Measurements from ENCODE around the gene SERPING1. TPM values are rescaled to one million over a fixed set of nuclear protein-coding genes. Genes with fewer than 3 reads are reported as not detected.

The SERPING1 gene
- total RNA-seq, 2 donors from 2014 or later, result 88.7 to 205 TPM

DNA sequence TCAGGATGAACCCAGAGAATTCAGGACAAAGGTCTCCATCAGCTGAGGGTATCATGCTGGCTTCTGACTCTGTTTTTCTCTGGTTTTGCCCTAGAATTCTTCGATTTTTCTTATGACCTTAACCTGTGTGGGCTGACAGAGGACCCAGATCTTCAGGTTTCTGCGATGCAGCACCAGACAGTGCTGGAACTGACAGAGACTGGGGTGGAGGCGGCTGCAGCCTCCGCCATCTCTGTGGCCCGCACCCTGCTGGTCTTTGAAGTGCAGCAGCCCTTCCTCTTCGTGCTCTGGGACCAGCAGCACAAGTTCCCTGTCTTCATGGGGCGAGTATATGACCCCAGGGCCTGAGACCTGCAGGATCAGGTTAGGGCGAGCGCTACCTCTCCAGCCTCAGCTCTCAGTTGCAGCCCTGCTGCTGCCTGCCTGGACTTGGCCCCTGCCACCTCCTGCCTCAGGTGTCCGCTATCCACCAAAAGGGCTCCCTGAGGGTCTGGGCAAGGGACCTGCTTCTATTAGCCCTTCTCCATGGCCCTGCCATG lies 16.8 kb downstream of the SERPING1 start:
- 79% methylated on average over 10 of the region's 10 CpGs for WGBS
- DNase-seq (ENCODE audit: low spot score), result no peak
- H3K36me3 ChIP-seq, result peaks cover 0 to 8% of the 10 kb centered on the region in 2 donors

DNA sequence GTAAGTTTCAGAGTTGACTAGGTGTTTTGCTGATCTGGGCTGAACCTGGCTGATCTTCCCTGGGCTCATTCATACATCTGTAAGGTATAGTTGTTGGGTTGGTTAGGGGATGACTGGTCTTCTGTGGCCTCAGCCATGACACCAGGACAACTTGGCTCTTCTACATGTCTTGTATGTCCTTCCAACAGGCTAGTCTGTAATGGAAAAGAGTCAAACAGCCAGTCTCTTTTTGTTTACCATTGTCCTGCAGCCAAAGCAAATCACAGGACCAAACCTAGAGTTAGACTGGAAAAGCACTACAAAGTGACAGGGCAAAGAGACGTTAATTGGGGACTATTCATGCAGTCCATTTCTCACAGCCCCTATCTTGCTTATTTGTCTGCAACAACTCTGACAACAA lies 17.8 kb downstream of the SERPING1 start:
- Histone ChIP-seq H3K4me1 (replicated peaks) (no peaks in the 10 kb centered on the region), H3K4me3 (no peak overlapping the region), H3K36me3 (peaks cover 0 to 8% of the 10 kb centered on the region in 2 donors), H3K27ac (no peak overlapping the region), H3K9me3 (no peaks in the 10 kb centered on the region), H3K27me3 (replicated peaks; ENCODE audit: insufficient read depth) (no peaks in the 10 kb centered on the region)
- intact Hi-C loops (cut with DNase I), result no loop called here
- TF ChIP-seq, protein P1, sequence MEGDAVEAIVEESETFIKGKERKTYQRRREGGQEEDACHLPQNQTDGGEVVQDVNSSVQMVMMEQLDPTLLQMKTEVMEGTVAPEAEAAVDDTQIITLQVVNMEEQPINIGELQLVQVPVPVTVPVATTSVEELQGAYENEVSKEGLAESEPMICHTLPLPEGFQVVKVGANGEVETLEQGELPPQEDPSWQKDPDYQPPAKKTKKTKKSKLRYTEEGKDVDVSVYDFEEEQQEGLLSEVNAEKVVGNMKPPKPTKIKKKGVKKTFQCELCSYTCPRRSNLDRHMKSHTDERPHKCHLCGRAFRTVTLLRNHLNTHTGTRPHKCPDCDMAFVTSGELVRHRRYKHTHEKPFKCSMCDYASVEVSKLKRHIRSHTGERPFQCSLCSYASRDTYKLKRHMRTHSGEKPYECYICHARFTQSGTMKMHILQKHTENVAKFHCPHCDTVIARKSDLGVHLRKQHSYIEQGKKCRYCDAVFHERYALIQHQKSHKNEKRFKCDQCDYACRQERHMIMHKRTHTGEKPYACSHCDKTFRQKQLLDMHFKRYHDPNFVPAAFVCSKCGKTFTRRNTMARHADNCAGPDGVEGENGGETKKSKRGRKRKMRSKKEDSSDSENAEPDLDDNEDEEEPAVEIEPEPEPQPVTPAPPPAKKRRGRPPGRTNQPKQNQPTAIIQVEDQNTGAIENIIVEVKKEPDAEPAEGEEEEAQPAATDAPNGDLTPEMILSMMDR (IDR thresholded peaks at IDR 0.05), result no peak
- TF ChIP-seq POLR2AphosphoS5 (IDR thresholded peaks at IDR 0.05), result no peak
- no peak for TF ChIP-seq POLR2A (IDR thresholded peaks at IDR 0.05)
- 60% methylated on average over 1 of the region's 1 CpG for WGBS
- no peak for DNase-seq (ENCODE audit: low spot score)

More for the DNA sequence above, 16.8 kb downstream of the SERPING1 start:
- H3K9me3 ChIP-seq, result no peaks in the 10 kb centered on the region
- H3K4me1 ChIP-seq (replicated peaks), result no peaks in the 10 kb centered on the region
- no peak for TF ChIP-seq POLR2AphosphoS5 (IDR thresholded peaks at IDR 0.05)
- TF ChIP-seq, protein P1 (IDR thresholded peaks at IDR 0.05), result no peak
- no peak for TF ChIP-seq POLR2A (IDR thresholded peaks at IDR 0.05)
- intact Hi-C loops (cut with DNase I), result no loop called here
- H3K27me3 ChIP-seq (replicated peaks; ENCODE audit: insufficient read depth), result no peaks in the 10 kb centered on the region
- H3K4me3 ChIP-seq, result no peak overlapping the region
- no peak overlapping the region for H3K27ac ChIP-seq

DNA sequence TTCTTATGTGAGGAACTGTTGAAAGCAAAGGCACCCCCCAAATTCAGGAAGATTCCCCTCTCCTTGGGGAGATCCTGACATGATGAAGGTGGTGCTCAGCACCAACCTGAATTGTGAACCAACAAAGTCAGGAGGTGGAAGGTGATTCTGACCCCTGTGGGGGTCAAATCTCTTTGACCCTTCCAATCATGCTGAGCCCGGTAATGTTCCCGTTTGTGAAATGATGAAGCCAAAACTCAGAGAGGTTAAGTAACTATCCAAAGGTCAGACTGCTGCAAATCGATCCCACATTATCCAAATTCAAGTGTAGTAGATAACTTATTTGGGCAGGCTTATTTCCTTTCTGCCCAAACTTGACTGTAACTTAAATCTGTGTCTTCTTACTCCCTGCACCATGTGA lies 19.1 kb downstream of the SERPING1 start:
- Histone ChIP-seq H3K27me3 (replicated peaks; ENCODE audit: insufficient read depth) (no peaks in the 10 kb centered on the region), H3K36me3 (peaks cover 0 to 8% of the 10 kb centered on the region in 2 donors), H3K27ac (no peak overlapping the region), H3K4me1 (replicated peaks) (no peaks in the 10 kb centered on the region), H3K9me3 (no peaks in the 10 kb centered on the region), H3K4me3 (no peak overlapping the region)
- intact Hi-C loops (cut with DNase I), result no loop called here
- no peak for DNase-seq (ENCODE audit: low spot score)
- 79% methylated on average over 3 of the region's 3 CpGs for WGBS
- TF ChIP-seq, protein P1 (IDR thresholded peaks at IDR 0.05), result no peak
- TF ChIP-seq POLR2A (IDR thresholded peaks at IDR 0.05) (no peak), POLR2AphosphoS5 (IDR thresholded peaks at IDR 0.05) (no peak)

DNA sequence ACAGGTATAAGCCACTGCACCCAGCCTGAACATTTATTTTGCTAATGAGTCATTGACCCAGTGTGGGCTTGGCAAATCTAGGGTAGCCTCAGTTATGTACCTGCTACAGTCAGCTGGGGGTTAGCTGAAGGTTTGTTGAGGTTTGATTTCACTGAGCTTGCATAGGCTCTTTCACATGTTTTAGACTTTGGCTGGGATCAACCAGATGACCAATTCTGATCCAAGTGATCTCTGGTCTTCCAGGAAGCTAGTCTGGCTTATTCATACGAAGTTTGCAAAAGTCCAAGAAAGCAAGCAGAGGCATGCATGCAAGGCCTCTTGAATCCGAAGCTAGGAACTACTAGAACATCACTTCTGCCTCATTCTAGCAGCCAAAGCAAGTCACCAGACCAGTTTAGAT lies 21.0 kb downstream of the SERPING1 start:
- Histone ChIP-seq H3K36me3 (no peaks in the 10 kb centered on the region), H3K27me3 (replicated peaks; ENCODE audit: insufficient read depth) (no peaks in the 10 kb centered on the region), H3K9me3 (no peaks in the 10 kb centered on the region), H3K4me1 (replicated peaks) (no peaks in the 10 kb centered on the region), H3K4me3 (no peak overlapping the region), H3K27ac (no peak overlapping the region)
- intact Hi-C loops (cut with DNase I), result no loop called here
- DNase-seq (ENCODE audit: low spot score), result no peak
- 30% methylated on average over 2 of the region's 2 CpGs for WGBS
- TF ChIP-seq POLR2AphosphoS5 (IDR thresholded peaks at IDR 0.05), result no peak
- no peak for TF ChIP-seq POLR2A (IDR thresholded peaks at IDR 0.05)
- TF ChIP-seq, protein P1 (IDR thresholded peaks at IDR 0.05), result no peak

DNA sequence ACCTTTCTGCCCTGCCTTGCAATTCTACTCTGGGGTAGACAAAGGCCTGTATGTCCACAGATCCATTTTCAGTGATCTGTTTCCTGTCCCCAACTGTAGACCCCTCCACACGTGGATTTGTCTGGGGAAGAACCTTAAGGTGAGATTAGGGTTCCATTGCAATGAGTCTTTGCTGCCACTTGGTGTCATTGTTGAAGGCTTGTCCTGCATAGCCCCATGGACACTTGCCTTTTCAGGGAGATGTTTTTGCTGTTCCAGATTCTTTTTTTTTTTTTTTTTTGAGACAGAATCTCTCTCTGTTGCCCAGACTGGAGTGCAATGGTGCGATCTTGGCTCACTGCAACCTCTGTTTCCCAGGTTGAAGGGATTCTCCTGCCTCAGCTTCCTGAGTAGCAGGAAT lies 21.8 kb downstream of the SERPING1 start:
- TF ChIP-seq POLR2A (IDR thresholded peaks at IDR 0.05), result no peak
- TF ChIP-seq, protein P1 (IDR thresholded peaks at IDR 0.05), result no peak
- Histone ChIP-seq H3K27me3 (replicated peaks; ENCODE audit: insufficient read depth) (no peaks in the 10 kb centered on the region), H3K36me3 (no peaks in the 10 kb centered on the region), H3K27ac (no peak overlapping the region), H3K4me3 (no peak overlapping the region), H3K9me3 (no peaks in the 10 kb centered on the region), H3K4me1 (replicated peaks) (no peaks in the 10 kb centered on the region)
- DNase-seq (ENCODE audit: low spot score), result no peak
- WGBS, result 78% methylated on average over 2 of the region's 2 CpGs
- intact Hi-C loops (cut with DNase I), result no loop called here
